ENCODE measurements around the gene POU2AF2.

- no peak for TF ChIP-seq POLR2A (IDR thresholded peaks at IDR 0.05; ENCODE audit: low read depth, low read length)
- no peak for TF ChIP-seq POLR2AphosphoS5 (IDR thresholded peaks at IDR 0.05; ENCODE audit: low read depth, low read length)
- no peak for TF ChIP-seq TAF1 (IDR thresholded peaks at IDR 0.05; ENCODE audit: low read depth, low read length)
- no peak for TF ChIP-seq POU2F2 (IDR thresholded peaks at IDR 0.05; ENCODE audit: low read depth, low read length)
- no peak for TF ChIP-seq PAX5 (IDR thresholded peaks at IDR 0.05; ENCODE audit: insufficient read depth, low read length, severe bottlenecking)
- TF ChIP-seq SPI1 (IDR thresholded peaks at IDR 0.05; ENCODE audit: low read depth, low read length) = no peak
These were observed 50.7 kb downstream of the POU2AF2 start for GRCh38 chr11:111296196-111296595.

Data from GM12891 (cell line).